CD4-positive, alpha-beta T cell (primary cell): ENCODE measurements around the gene SSBP3. TPM values are rescaled to one million over a fixed set of nuclear protein-coding genes. Genes with fewer than 3 reads are reported as not detected.

Experiments
- ATAC-seq: fragments of 200-7000 bp; cut with Tn5 transposase; one replicate; pipeline ENCODE4 v1.10.0; 2022; ENCODE audit warnings: mild to moderate bottlenecking; ENCODE audit not compliant: poor library complexity
- CTCF ChIA-PET: fragments of 350-600 bp; sonication (Branson Sonifier 250); formaldehyde crosslinking; loops from one replicate; lab custom pipeline; 2021; ENCODE audit warnings: antibody characterized with exemption, inconsistent platforms; lab: Charles Lee
- POLR2A ChIA-PET: fragments of 350-600 bp; sonication (Branson Sonifier 250); formaldehyde crosslinking; loops from one replicate; lab custom pipeline; 2021; ENCODE audit warnings: antibody characterized with exemption, inconsistent platforms; lab: Charles Lee
- DNase-seq, 14 experiments: peaks; one replicate each; pipeline ENCODE4 v3.0.0-alpha.2; 2013 to 2020; ENCODE audit warnings: mixed read lengths in 2 of 14
- H3K27ac ChIP-seq, 2 donors: one replicate each; pipeline versions ENCODE4 v1.5.1 to v1.7.0; 2013; ENCODE audit warnings: low read length in 2 of 2, low read depth in 1 of 2, mild to moderate bottlenecking in 1 of 2
- H3K27me3 ChIP-seq, 2 experiments: 1 replicate in 1 of 2; 2 replicates in 1 of 2; pipeline versions ENCODE4 v1.6.1 to v1.7.0; 2013; ENCODE audit warnings: low read length in 2 of 2, control low read depth in 1 of 2, mild to moderate bottlenecking in 1 of 2, moderate library complexity in 1 of 2; ENCODE audit not compliant: insufficient read depth in 2 of 2, control insufficient read depth in 1 of 2
- H3K36me3 ChIP-seq: one replicate; pipeline ENCODE4 v1.6.1; 2013; ENCODE audit warnings: low read length, control low read depth; ENCODE audit not compliant: insufficient read depth
- H3K4me1 ChIP-seq: one replicate; pipeline ENCODE4 v1.6.1; 2013; ENCODE audit warnings: low read length, control low read depth; ENCODE audit not compliant: insufficient read depth
- H3K4me3 ChIP-seq: one replicate; pipeline ENCODE4 v1.5.1; 2013; ENCODE audit warnings: mild to moderate bottlenecking, low read length, moderate library complexity
- H3K9me3 ChIP-seq, 2 experiments: 1 replicate in 1 of 2; 2 replicates in 1 of 2; pipeline versions ENCODE4 v1.6.1 to v1.7.0; 2013; ENCODE audit warnings: low read length in 2 of 2, mild to moderate bottlenecking in 2 of 2, control low read depth in 1 of 2, moderate library complexity in 1 of 2; ENCODE audit not compliant: control insufficient read depth in 1 of 2, insufficient read depth in 1 of 2
- H3K27ac Mint-ChIP-seq: one replicate; pipeline ENCODE4 v1.8.0; 2020; ENCODE audit warnings: mixed read lengths
- H3K27me3 Mint-ChIP-seq: one replicate; pipeline ENCODE4 v1.8.0; 2021; ENCODE audit warnings: mixed read lengths
- H3K36me3 Mint-ChIP-seq: one replicate; pipeline ENCODE4 v1.8.0; 2021; ENCODE audit warnings: low read depth, mixed read lengths
- H3K4me1 Mint-ChIP-seq: one replicate; pipeline ENCODE4 v1.8.0; 2021; ENCODE audit warnings: low read depth, mixed read lengths
- H3K4me3 Mint-ChIP-seq: one replicate; pipeline ENCODE4 v1.8.0; 2020; ENCODE audit warnings: mild to moderate bottlenecking, mixed read lengths
- H3K9me3 Mint-ChIP-seq: one replicate; pipeline ENCODE4 v1.8.0; 2020; ENCODE audit warnings: mixed read lengths
- intact Hi-C, 2 experiments: fragments of 100-400 bp; cut with DNase I in 1 of 2; cut with micrococcal nuclease in 1 of 2; formaldehyde crosslinking; loops; one replicate each; pipeline versions ENCODE4 v1.15.1 to v1.9.0; 2023 to 2025; cut with DNase I, micrococcal nuclease
- total RNA-seq, 174 experiments: library from RNA in 2 of 174; stranded (reverse) in 2 of 174; gene quantifications; one replicate each; pipeline ENCODE4 v1.2.3 and lab custom pipeline; 2021 to 2026
- TF ChIP-seq, protein P1 (sequence below): fragments of 200-600 bp; IDR thresholded peaks from one replicate; pipeline ENCODE4 v1.8.0; 2022; ENCODE audit warnings: antibody characterized with exemption, mild to moderate bottlenecking

SSBP3 gene
- total RNA-seq, 2 experiments from 2014 or later: 50.6 to 52.4 TPM

DNA sequence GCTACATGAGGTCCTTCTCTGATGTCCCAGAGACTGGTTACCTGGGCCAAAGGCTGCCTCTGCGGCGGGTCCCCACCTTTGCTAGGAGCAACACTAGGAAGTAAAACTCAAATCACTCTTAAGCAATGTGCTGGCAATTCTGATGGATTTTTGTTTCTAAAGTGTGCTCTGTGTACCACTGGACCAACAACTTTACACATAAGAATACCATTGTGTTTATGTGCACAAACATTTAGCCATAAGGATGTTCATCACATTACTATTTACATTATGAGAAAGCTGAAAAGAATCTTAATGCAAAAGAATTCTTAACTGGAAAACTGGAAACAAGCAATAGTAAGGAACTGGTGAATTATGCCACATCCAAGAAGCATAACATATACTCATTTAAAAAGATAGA is 38.6 kb downstream of the SSBP3 start:
- DNase-seq (no peak), ATAC-seq (no peak)
- Histone ChIP-seq H3K9me3 (no peaks in the 10 kb centered on the region), H3K4me3 (no peak overlapping the region), H3K27me3 (no peaks in the 10 kb centered on the region), H3K4me1 (peaks cover 20% of the 10 kb centered on the region), H3K36me3 (peaks cover 6% of the 10 kb centered on the region), H3K27ac (no peak overlapping the region)
- ChIA-PET POLR2A (no interaction called here), CTCF (interaction anchor here (0.7 kb wide), 2 partner anchors 34 to 185 kb away, joined by 3 to 4 read pairs; no protein-coding TSS in a partner anchor)
- Mint-ChIP-seq H3K27ac (no peak overlapping the region), H3K4me3 (no peak overlapping the region), H3K9me3 (no peaks in the 10 kb centered on the region), H3K27me3 (no peaks in the 10 kb centered on the region), H3K4me1 (peaks cover 80% of the 10 kb centered on the region), H3K36me3 (peaks cover 9% of the 10 kb centered on the region)
- TF ChIP-seq, protein P1, sequence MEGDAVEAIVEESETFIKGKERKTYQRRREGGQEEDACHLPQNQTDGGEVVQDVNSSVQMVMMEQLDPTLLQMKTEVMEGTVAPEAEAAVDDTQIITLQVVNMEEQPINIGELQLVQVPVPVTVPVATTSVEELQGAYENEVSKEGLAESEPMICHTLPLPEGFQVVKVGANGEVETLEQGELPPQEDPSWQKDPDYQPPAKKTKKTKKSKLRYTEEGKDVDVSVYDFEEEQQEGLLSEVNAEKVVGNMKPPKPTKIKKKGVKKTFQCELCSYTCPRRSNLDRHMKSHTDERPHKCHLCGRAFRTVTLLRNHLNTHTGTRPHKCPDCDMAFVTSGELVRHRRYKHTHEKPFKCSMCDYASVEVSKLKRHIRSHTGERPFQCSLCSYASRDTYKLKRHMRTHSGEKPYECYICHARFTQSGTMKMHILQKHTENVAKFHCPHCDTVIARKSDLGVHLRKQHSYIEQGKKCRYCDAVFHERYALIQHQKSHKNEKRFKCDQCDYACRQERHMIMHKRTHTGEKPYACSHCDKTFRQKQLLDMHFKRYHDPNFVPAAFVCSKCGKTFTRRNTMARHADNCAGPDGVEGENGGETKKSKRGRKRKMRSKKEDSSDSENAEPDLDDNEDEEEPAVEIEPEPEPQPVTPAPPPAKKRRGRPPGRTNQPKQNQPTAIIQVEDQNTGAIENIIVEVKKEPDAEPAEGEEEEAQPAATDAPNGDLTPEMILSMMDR: no peak
- intact Hi-C loops: no loop called here

DNA sequence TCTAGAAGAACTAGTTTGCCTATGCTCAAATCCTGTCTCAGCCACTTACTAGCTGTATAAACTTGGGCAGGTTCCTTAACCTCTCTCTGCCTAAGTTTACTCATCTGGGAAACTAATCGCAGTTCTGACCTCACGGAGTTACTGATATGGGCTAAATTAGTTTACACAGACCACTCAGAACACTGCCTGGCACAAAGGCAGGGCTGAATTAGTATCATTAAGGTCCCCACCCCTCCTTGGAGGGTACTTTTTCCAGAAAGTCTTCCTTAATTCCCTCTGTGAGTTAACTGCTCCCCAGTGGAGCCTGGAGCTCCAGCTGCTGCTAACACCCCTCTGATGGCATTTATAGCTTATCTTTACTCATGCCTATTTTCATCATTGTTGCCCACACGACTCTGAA is 40.3 kb downstream of the SSBP3 start:
- ATAC-seq: no peak
- POLR2A ChIA-PET: no interaction called here
- H3K4me1 Mint-ChIP-seq: peaks cover 80% of the 10 kb centered on the region

DNA sequence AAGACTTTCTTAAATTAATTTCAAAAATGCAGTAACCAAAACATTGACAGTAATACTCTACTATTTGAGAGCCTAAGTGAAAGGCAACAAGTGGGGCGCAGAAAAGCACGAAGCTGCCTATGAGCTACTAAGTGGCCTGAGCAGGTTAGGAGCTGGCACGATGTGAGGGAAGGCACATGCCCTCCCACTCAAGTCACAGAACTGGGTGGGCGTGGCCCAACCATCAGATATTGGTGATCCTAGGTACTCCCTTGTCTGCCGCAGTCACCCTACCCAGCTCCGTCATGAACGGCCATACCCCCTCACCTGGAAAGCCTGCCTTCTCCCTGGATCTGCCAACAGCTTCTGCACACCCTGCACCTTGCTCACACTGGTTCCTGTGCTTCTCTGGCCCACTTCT is 40.8 kb downstream of the SSBP3 start:
- DNase-seq (no peak), ATAC-seq (no peak)
- ChIA-PET CTCF (interaction anchor here (1.0 kb wide), 2 partner anchors 42 to 124 kb away, joined by 4 to 5 read pairs; no protein-coding TSS in a partner anchor), POLR2A (no interaction called here)
- H3K9me3 Mint-ChIP-seq: no peaks in the 10 kb centered on the region
- H3K4me1 ChIP-seq: peaks cover 13% of the 10 kb centered on the region
- peaks cover 4% of the 10 kb centered on the region for H3K36me3 Mint-ChIP-seq
- no peaks in the 10 kb centered on the region for H3K9me3 ChIP-seq
- no peak overlapping the region for H3K4me3 ChIP-seq
- intact Hi-C loops: no loop called here
- no peak overlapping the region for H3K4me3 Mint-ChIP-seq
- no peaks in the 10 kb centered on the region for H3K27me3 Mint-ChIP-seq
- no peaks in the 10 kb centered on the region for H3K27me3 ChIP-seq
- peak overlapping the region; percentile 67 for H3K27ac Mint-ChIP-seq
- TF ChIP-seq, protein P1: no peak
- H3K27ac ChIP-seq: no peak overlapping the region
- H3K36me3 ChIP-seq: peaks cover 6% of the 10 kb centered on the region
- peaks cover 80% of the 10 kb centered on the region for H3K4me1 Mint-ChIP-seq

More for the DNA sequence above, 40.3 kb downstream of the SSBP3 start:
- DNase-seq: no peak
- intact Hi-C loops: no loop called here
- Mint-ChIP-seq H3K27ac (peak overlapping the region; percentile 67), H3K4me3 (no peak overlapping the region), H3K36me3 (peaks cover 8% of the 10 kb centered on the region), H3K27me3 (no peaks in the 10 kb centered on the region), H3K9me3 (no peaks in the 10 kb centered on the region)
- CTCF ChIA-PET: interaction anchor here (1.0 kb wide), 2 partner anchors 41 to 123 kb away, joined by 4 to 5 read pairs; no protein-coding TSS in a partner anchor
- TF ChIP-seq, protein P1: no peak
- Histone ChIP-seq H3K36me3 (peaks cover 6% of the 10 kb centered on the region), H3K27me3 (no peaks in the 10 kb centered on the region), H3K4me1 (peaks cover 13% of the 10 kb centered on the region), H3K9me3 (no peaks in the 10 kb centered on the region), H3K4me3 (no peak overlapping the region), H3K27ac (no peak overlapping the region)
